Dendritic cell treated with granulocyte-macrophage colony-stimulating factor and Interleukin-4, amounts not matched to agents 40 ng/mL and 50 ng/mL, for 4 days (primary cell): Measurements from ENCODE around the gene RPUSD4.

ENCODE experiments used
- H3K27ac Mint-ChIP-seq: one replicate; pipeline ENCODE4 v1.8.0; 2022; ENCODE audit warnings: mild to moderate bottlenecking, mixed read lengths
- H3K27me3 Mint-ChIP-seq: one replicate; pipeline ENCODE4 v1.8.0; 2022; ENCODE audit warnings: mild to moderate bottlenecking, mixed read lengths
- H3K36me3 Mint-ChIP-seq: one replicate; pipeline ENCODE4 v1.8.0; 2022; ENCODE audit warnings: low read depth, mixed read lengths
- H3K4me1 Mint-ChIP-seq: one replicate; pipeline ENCODE4 v1.8.0; 2022; ENCODE audit warnings: low read depth, mixed read lengths
- H3K4me3 Mint-ChIP-seq: one replicate; pipeline ENCODE4 v1.8.0; 2022; ENCODE audit warnings: mild to moderate bottlenecking, moderate library complexity, mixed read lengths
- H3K9me3 Mint-ChIP-seq: one replicate; pipeline ENCODE4 v1.8.0; 2022; ENCODE audit warnings: mixed read lengths
- intact Hi-C: fragments of 100-400 bp; cut with micrococcal nuclease; formaldehyde crosslinking; loops from one replicate; pipeline ENCODE4 v1.15.0; 2022

RPUSD4 gene

DNA sequence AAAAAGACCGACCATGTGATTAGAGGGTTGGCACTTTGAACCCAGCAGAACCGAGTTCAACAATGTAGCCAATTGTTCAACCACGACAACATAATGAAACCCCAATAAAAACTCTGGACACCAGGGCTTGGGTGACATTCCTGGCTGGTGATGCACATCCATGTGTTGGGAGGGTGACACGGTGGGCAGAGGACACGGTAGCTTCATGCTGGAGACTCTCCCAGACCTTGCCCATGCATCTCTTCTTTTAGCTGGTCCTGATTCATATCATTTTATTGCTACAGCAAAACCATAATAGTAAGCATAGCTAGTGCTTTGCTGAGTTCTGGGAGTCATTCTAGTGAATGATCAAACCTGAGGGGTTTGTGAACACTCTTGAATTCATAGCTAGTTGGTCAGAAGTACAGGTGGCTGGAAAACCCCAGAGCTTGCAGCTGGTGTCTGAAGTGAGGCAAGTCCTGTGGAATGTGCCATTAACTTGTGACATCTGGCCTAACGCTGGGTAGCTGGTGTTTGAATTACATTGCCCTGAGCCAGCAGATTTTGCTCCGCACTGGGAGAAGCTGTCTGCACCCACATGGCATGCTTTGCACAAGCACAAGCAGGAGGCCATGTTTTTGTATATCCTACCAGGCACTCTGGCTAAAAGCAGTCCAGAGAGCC, 14.0 kb downstream of the RPUSD4 start:
- intact Hi-C loops, result no loop called here
- Mint-ChIP-seq H3K4me3 (no peak overlapping the region), H3K36me3 (peaks cover 78% of the 10 kb centered on the region)

DNA sequence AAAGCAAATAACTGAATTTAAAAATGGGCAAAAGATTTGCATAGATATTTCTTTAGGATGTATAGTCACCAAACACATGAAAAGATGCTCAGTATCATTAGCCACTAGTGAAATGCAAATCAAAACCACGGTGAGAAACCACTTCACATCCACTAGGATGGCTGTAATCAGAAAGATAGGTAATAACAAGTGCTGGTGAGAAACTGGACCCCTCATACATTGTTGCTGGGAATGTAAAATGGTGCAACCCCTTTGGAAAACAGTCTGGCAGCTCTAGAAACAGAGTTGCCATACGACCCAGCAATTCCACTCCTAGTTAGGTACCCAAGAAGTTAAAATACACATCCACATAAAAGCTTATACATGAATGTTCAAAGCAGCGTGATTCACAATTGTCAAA, 16.3 kb downstream of the RPUSD4 start:
- Mint-ChIP-seq H3K27me3 (no peaks in the 10 kb centered on the region), H3K4me1 (peaks cover 10% of the 10 kb centered on the region), H3K36me3 (peaks cover 75% of the 10 kb centered on the region), H3K9me3 (peaks cover 19% of the 10 kb centered on the region), H3K4me3 (no peak overlapping the region), H3K27ac (no peak overlapping the region)
- intact Hi-C loops, result no loop called here

More for the DNA sequence above, 14.0 kb downstream of the RPUSD4 start:
- peaks cover 19% of the 10 kb centered on the region for H3K9me3 Mint-ChIP-seq
- H3K27ac Mint-ChIP-seq, result no peak overlapping the region
- peaks cover 10% of the 10 kb centered on the region for H3K4me1 Mint-ChIP-seq
- no peaks in the 10 kb centered on the region for H3K27me3 Mint-ChIP-seq

DNA sequence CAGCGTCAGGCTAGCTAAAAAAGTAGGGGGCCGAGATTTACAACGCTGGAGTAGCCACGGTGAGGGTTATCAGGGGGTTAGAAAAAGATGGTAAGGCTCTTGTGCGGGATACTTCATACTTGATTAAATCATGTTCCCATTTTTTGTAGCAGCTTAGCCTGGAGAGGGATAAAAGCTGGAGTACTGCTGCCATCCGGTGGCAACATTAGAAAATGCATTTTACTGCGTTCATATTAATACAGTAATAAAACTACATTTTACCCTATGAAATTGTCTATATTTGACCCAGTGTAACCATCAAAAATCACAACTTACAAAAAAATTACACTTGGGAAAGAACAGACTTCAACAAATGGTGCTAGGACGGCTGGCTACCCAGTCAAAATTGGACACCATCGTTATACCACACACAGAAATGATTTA, 17.3 kb downstream of the RPUSD4 start:
- intact Hi-C loops, result loop anchor here (1.0 to 5.0 kb wide), 2 partner anchors 252 to 271 kb away; no protein-coding TSS in a partner anchor
- peaks cover 19% of the 10 kb centered on the region for H3K9me3 Mint-ChIP-seq
- H3K36me3 Mint-ChIP-seq, result peaks cover 72% of the 10 kb centered on the region
- no peaks in the 10 kb centered on the region for H3K27me3 Mint-ChIP-seq
- H3K4me3 Mint-ChIP-seq, result no peak overlapping the region
- peaks cover 10% of the 10 kb centered on the region for H3K4me1 Mint-ChIP-seq
- H3K27ac Mint-ChIP-seq, result no peak overlapping the region

DNA sequence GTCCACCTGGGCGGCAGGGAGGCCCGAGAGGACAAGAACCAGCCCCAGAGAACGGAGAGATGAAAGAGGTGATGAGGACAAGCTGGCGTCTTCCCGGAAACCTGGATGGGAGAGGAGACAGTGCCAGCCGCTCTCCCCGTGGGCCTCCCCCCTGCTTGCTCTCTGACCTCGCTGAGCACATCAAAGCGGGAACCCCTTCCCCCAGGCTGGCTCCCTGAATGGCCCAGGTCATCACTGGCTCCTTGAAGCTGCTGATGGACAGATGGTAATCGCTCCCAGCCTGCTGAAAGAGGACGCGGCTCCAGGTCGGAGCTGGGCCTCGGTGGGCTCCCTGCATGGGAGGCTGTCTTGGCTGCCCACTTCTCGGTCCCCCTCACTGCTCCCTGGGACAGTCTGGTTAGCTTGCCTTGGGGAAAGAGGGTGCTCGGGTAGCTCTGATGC, 18.4 kb downstream of the RPUSD4 start:
- Mint-ChIP-seq H3K27ac (no peak overlapping the region), H3K36me3 (peaks cover 72% of the 10 kb centered on the region), H3K27me3 (no peaks in the 10 kb centered on the region), H3K4me1 (peaks cover 10% of the 10 kb centered on the region), H3K4me3 (no peak overlapping the region), H3K9me3 (peaks cover 13% of the 10 kb centered on the region)
- intact Hi-C loops, result loop anchor here (5.0 kb wide), 1 partner anchor 251 kb away; no protein-coding TSS in a partner anchor

DNA sequence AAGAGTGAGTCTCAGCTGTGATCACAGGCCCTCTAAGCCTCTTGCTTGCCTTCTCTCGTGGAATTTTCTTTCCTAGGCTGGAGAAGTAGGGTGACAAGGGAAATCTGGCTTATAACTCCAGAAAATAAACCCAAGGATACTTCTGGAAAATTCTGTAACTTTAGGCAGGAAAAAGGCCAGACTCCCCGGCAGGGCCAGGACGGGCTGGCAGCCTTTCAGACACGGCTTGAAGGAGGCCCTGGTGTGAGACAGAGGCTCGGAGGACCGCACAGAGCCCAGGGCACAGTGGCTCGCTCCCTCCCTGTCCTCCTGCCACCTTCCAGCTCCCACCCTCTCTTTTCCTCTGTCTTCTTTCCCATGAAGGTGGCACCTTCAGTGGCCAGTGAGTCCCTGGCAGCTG, 19.1 kb downstream of the RPUSD4 start:
- no peaks in the 10 kb centered on the region for H3K27me3 Mint-ChIP-seq
- peaks cover 10% of the 10 kb centered on the region for H3K4me1 Mint-ChIP-seq
- peaks cover 72% of the 10 kb centered on the region for H3K36me3 Mint-ChIP-seq
- no peak overlapping the region for H3K27ac Mint-ChIP-seq
- intact Hi-C loops, result loop anchor here (5.0 kb wide), 1 partner anchor 250 kb away; no protein-coding TSS in a partner anchor
- H3K4me3 Mint-ChIP-seq, result no peak overlapping the region
- peaks cover 6% of the 10 kb centered on the region for H3K9me3 Mint-ChIP-seq

DNA sequence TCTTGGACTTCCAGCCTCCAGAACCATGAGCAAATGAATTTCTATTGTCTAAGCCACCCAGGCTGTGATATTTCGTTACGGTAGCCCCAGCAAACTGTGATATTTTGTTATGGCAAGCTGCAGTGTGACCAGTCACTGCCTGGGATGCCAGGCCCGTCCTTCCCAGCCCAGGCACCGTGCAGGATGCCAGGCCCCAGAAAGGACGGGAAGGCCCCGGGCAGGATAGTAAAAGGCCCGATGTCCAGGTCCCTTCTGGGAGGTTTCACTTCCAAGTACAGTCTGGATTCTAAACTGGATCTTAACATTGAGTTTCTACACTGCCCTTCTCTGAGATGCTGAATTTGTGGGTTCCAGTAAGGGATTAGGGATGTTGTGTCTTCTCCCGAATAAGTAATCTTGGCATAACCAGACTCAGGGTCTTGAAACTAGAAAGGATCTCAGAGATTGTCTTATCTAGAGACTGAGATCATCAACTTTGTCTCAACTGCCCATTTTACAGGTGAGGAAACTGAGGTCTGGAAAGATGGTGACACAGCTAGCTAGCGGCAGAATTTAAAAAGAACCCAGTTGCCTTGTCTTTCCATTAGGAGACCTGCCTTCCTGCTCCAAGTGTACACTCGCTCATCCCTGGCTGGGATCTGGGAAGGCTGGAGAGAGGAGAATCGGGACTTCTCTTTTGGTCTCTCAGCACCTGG, 19.9 kb downstream of the RPUSD4 start:
- intact Hi-C loops, result loop anchor here (5.0 kb wide), 1 partner anchor 249 kb away; no protein-coding TSS in a partner anchor
- Mint-ChIP-seq H3K27ac (no peak overlapping the region), H3K27me3 (no peaks in the 10 kb centered on the region), H3K36me3 (peaks cover 70% of the 10 kb centered on the region), H3K4me1 (peaks cover 10% of the 10 kb centered on the region), H3K4me3 (no peak overlapping the region), H3K9me3 (no peaks in the 10 kb centered on the region)

DNA sequence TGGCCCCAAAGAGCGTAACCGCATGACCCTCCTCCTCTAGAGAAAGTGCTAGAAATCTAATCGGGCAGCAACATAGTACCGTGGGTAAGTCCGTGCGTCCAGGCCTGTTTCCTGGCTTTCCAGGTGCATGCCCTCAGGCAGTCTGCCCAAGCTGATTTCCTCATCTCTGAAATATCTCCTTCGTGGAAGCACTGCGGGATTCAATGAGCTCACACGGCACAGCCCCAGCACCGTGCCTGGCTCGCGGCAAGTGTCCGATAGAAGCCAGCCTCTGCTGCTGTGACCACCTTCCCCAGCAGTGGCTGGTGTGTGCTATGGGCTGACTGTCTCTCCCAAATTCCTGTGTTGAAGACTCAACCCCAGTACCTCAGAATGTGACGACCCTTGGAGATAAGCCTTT, 20.7 kb downstream of the RPUSD4 start:
- H3K36me3 Mint-ChIP-seq, result peaks cover 69% of the 10 kb centered on the region
- H3K4me1 Mint-ChIP-seq, result peaks cover 4% of the 10 kb centered on the region
- intact Hi-C loops, result loop anchor here (5.0 kb wide), 1 partner anchor 248 kb away; no protein-coding TSS in a partner anchor
- H3K27ac Mint-ChIP-seq, result no peak overlapping the region
- H3K9me3 Mint-ChIP-seq, result no peaks in the 10 kb centered on the region
- H3K27me3 Mint-ChIP-seq, result no peaks in the 10 kb centered on the region
- H3K4me3 Mint-ChIP-seq, result no peak overlapping the region

DNA sequence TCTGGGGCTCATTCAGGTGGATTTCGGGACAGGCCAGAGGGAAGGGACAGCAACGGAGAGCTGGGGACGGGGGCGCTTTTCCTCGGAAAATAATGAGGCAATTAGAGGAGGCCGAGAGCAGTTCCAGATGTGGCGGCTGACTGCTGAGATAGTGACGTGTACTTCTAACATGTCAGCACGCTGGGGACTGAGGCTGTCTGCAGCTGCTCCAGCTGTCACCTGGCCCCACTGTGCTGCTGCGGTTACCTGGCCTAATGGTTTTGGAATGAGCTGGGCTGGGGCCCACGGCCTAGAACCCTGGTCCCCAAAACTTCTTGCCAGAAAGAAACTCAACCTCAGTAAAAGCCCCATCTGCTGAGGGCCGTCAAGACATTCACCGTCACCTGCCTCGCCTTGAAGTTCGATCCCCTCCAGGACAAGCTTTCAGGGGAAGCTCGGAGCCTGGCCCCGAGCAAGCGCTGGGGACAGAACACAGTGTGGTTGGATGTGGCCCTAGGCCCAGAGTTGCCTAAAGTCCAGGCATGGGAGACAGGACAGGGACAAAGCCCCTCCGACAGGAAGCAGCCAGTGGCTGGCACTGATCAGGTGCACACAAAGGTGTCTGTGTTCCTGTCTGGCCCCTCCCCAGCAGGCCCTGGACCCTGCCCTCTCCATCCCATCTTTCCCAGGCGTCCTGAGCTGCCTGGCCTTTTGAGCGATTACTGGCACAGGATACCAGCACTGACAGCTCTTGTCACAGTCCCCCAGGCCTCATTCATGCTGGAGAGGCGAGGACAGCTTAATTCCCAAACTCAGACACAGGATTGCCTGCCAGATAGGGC, 22.1 kb downstream of the RPUSD4 start:
- Mint-ChIP-seq H3K27ac (no peak overlapping the region), H3K4me1 (no peaks in the 10 kb centered on the region), H3K4me3 (no peak overlapping the region), H3K9me3 (no peaks in the 10 kb centered on the region), H3K27me3 (no peaks in the 10 kb centered on the region), H3K36me3 (peaks cover 69% of the 10 kb centered on the region)
- intact Hi-C loops, result no loop called here

DNA sequence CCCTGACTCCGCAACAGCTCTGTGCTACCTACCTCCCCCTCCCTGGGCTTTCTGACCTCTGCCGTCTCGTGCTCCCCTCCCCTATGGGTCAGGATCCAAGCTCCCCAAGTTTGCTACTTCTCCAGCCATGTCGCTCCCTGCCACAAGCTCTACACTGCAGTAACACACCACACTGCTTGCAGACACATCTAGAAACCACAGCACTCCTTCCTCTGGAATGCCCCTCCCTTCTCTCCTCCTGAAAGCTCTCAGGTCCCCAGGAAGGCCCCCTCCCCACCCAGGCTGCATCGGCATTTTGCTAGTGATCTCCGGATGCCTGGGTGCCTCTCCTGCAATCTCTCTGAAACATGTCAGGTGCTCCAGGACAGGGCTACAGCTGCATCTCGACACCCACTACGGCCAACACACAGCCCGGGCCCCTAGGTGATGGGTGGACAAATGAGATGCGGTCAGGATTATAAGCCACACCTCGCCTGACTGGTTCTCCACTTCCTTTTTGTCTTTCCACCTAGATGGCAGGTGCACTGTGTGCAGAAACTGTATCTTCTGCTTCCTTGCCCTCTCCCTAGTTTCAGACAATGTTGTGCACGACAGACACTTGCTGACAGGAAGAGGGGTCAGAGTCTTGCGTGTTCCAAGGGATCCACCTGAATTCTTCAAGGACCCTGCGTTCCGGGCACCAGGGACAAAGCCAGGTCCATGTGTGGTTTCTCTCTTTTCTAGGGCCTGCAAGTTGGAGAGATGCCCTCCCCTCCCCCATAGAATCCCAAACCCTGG, 22.9 kb downstream of the RPUSD4 start:
- Mint-ChIP-seq H3K27me3 (no peaks in the 10 kb centered on the region), H3K4me3 (no peak overlapping the region), H3K36me3 (peaks cover 69% of the 10 kb centered on the region), H3K4me1 (no peaks in the 10 kb centered on the region), H3K9me3 (no peaks in the 10 kb centered on the region), H3K27ac (no peak overlapping the region)
- intact Hi-C loops, result no loop called here

DNA sequence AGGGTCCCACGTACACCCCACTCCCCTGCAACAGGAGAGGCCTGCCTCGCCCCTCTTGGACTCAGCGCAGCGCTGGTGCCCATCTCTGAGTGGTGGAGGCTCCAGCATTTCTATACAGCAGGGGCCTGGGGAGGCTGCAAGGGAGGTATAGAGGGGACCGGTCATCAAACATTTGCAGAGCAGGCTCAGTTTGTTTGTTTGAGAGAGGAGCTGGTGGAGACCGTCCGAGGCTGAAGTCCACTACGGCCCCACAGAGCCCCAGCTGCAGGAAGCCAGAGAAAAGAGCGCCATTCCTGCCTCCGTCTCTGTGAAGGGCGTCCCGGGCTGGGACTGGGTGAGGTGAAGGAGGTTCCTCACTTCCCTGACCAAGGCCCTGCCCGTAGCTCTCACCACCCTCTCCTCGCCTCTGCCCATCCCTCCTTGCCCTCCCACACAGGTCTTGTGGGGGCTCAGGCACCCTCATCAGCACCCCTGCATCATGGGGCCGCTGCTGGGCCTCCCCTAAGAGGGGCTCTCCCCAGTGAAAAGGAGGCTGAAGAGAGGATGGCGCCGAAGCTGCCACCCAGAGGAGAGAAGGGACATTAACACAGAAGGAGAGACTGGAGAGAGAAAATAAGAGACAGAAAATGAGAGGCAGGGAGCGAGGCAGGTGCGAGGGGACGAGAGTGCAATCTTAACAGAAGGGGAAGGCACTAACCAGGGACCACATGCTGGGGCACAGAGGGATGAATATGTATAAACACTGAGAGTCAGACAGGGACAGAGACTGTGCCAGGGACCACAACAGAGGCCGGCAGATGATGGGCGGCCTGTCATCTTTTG, 24.5 kb downstream of the RPUSD4 start:
- H3K9me3 Mint-ChIP-seq, result no peaks in the 10 kb centered on the region
- no peak overlapping the region for H3K4me3 Mint-ChIP-seq
- H3K27ac Mint-ChIP-seq, result no peak overlapping the region
- intact Hi-C loops, result no loop called here
- no peaks in the 10 kb centered on the region for H3K27me3 Mint-ChIP-seq
- peaks cover 53% of the 10 kb centered on the region for H3K36me3 Mint-ChIP-seq
- no peaks in the 10 kb centered on the region for H3K4me1 Mint-ChIP-seq

DNA sequence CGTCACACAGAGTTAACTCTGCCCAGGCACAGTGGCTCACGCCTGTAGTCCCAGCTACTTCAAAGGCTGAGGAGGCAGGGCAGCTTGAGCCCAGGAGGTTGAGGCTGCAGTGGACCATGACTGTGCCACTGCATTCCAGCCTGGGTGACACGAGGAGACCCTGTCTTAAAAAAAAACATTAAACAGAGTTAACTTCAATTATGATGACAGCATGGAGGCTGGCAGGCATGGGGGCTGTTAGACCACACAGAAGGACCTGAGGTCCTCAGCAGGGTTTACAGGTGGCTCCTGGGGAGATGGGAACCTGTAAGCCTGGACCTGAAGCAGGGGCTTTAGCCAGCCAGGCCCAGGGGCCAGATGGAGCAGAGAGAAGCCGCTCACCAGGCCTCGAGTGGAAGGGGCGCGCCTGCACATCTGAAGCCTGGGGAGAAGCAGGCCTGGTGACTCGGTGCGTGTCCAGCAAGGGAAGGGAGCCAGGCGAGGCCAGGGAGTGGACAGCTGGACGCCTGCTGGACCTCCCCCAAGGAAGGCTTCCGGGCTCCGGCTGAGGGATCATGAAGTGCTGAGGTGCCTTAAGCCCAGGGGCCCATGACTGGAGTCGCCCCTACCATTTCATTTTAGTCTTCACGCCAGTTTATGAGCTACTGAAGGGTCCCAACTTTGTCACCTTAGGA, 25.3 kb downstream of the RPUSD4 start:
- Mint-ChIP-seq H3K4me3 (no peak overlapping the region), H3K27ac (no peak overlapping the region), H3K4me1 (no peaks in the 10 kb centered on the region), H3K27me3 (no peaks in the 10 kb centered on the region), H3K36me3 (peaks cover 48% of the 10 kb centered on the region), H3K9me3 (no peaks in the 10 kb centered on the region)
- intact Hi-C loops, result no loop called here

DNA sequence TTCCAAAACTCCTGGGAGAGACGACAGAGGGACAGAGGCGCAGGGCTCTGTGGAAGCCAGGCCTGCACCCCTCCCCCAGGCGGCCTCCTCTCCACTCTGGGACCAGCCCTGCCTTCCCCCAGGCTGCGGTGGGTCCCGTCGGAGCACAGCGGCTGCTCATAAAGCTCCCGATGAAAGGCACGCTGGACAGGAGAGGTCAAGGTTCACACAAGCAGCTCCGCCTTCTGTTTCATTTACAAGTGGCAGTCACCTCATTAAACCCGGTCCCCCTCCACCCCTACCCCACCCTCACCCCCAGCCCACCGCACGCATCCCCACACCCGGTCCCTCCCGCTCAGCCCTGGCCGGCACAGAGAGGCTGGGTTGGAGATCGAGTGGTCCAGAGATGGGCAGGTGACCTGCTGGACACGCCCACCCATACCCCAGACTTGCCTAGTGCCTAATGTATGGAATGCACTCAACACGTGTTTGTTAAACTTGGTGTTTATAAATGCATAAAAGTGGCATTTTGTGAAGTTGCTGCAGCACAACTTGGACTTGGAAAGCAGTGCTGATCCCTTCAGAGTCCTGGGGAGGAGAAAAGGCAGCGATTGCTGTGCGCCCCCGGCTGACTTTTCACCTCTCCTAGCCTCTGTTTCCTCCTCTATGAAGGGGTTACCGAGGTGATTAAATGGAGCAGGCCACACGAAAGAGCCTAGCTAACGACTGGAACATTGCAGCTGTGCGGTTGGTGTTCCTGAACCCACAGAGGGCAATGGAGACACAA, 26.0 kb downstream of the RPUSD4 start:
- no peak overlapping the region for H3K27ac Mint-ChIP-seq
- H3K4me3 Mint-ChIP-seq, result no peak overlapping the region
- H3K4me1 Mint-ChIP-seq, result no peaks in the 10 kb centered on the region
- peaks cover 41% of the 10 kb centered on the region for H3K36me3 Mint-ChIP-seq
- no peaks in the 10 kb centered on the region for H3K27me3 Mint-ChIP-seq
- intact Hi-C loops, result no loop called here
- H3K9me3 Mint-ChIP-seq, result no peaks in the 10 kb centered on the region
